ENCODE measurements around the gene GPR146. TPM values are rescaled to one million over a fixed set of nuclear protein-coding genes. Genes with fewer than 3 reads are reported as not detected.
A peak's percentile ranks its signal among the peaks of the same experiment; 100 is the strongest.

GPR146 gene
- total and polyA plus RNA-seq, 2 donors = 3.1 to 43.9 TPM

GRCh38 chr7:1050956-1051690 lies 6.8 kb downstream of the GPR146 start:
- no peaks in the 10 kb centered on the region for H3K36me3 ChIP-seq (ENCODE audit: insufficient read depth)
- WGBS = 72% methylated on average over 22 of the region's 22 CpGs
- H3K27ac ChIP-seq (ENCODE audit: low read depth) = no peak overlapping the region
- H3K4me3 ChIP-seq (ENCODE audit: low read depth, low read length) = no peak overlapping the region
- peaks cover 1% of the 10 kb centered on the region for H3K4me1 ChIP-seq (ENCODE audit: insufficient read depth)
- DNase-seq (ENCODE audit: extremely low spot score) = no peak

- 51% methylated on average over 20 of the region's 20 CpGs for WGBS
- no peak for DNase-seq (ENCODE audit: extremely low spot score)
These were observed 7.9 kb downstream of the GPR146 start for GRCh38 chr7:1052031-1052818.

GRCh38 chr7:1053002-1053411 lies 8.7 kb downstream of the GPR146 start:
- WGBS = 82% methylated on average over 17 of the region's 17 CpGs

More at GRCh38 chr7:1052031-1052818, 7.9 kb downstream of the GPR146 start:
- H3K4me1 ChIP-seq (ENCODE audit: insufficient read depth) = peaks cover 1% of the 10 kb centered on the region
- no peak overlapping the region for H3K4me3 ChIP-seq (ENCODE audit: low read depth, low read length)
- H3K27ac ChIP-seq (ENCODE audit: low read depth) = peak overlapping the region; percentile 26
- no peaks in the 10 kb centered on the region for H3K36me3 ChIP-seq (ENCODE audit: insufficient read depth)

GRCh38 chr7:1053816-1054370 lies 9.5 kb downstream of the GPR146 start:
- Histone ChIP-seq H3K4me3 (ENCODE audit: low read depth, low read length) (no peak overlapping the region), H3K36me3 (ENCODE audit: insufficient read depth) (no peaks in the 10 kb centered on the region), H3K4me1 (ENCODE audit: insufficient read depth) (peaks cover 1% of the 10 kb centered on the region), H3K27ac (ENCODE audit: low read depth) (no peak overlapping the region)
- no peak for DNase-seq (ENCODE audit: extremely low spot score)
- WGBS = 88% methylated on average over 17 of the region's 17 CpGs

More at GRCh38 chr7:1053002-1053411, 8.7 kb downstream of the GPR146 start:
- Histone ChIP-seq H3K36me3 (ENCODE audit: insufficient read depth) (no peaks in the 10 kb centered on the region), H3K4me1 (ENCODE audit: insufficient read depth) (peaks cover 1% of the 10 kb centered on the region), H3K4me3 (ENCODE audit: low read depth, low read length) (no peak overlapping the region), H3K27ac (ENCODE audit: low read depth) (no peak overlapping the region)
- DNase-seq (ENCODE audit: extremely low spot score) = no peak

GRCh38 chr7:1054438-1054837 lies 10.1 kb downstream of the GPR146 start:
- no peak for DNase-seq (ENCODE audit: extremely low spot score)
- Histone ChIP-seq H3K4me3 (ENCODE audit: low read depth, low read length) (no peak overlapping the region), H3K27ac (ENCODE audit: low read depth) (no peak overlapping the region), H3K36me3 (ENCODE audit: insufficient read depth) (no peaks in the 10 kb centered on the region), H3K4me1 (ENCODE audit: insufficient read depth) (peaks cover 1% of the 10 kb centered on the region)
- 34% methylated on average over 25 of the region's 25 CpGs for WGBS

- WGBS = 6% methylated on average over 32 of the region's 32 CpGs
- peak; percentile 73 for DNase-seq (ENCODE audit: extremely low spot score)
- H3K4me3 ChIP-seq (ENCODE audit: low read depth, low read length) = peak overlapping the region; percentile 17
- H3K27ac ChIP-seq (ENCODE audit: low read depth) = peak overlapping the region; percentile 11
- H3K4me1 ChIP-seq (ENCODE audit: insufficient read depth) = peaks cover 1% of the 10 kb centered on the region
- H3K36me3 ChIP-seq (ENCODE audit: insufficient read depth) = no peaks in the 10 kb centered on the region
These were observed 10.6 kb downstream of the GPR146 start for GRCh38 chr7:1054861-1055450.

GRCh38 chr7:1055491-1055955 lies 11.2 kb downstream of the GPR146 start:
- Histone ChIP-seq H3K4me3 (ENCODE audit: low read depth, low read length) (peak overlapping the region; percentile 17), H3K36me3 (ENCODE audit: insufficient read depth) (no peaks in the 10 kb centered on the region), H3K27ac (ENCODE audit: low read depth) (peak overlapping the region; percentile 11), H3K4me1 (ENCODE audit: insufficient read depth) (peaks cover 1% of the 10 kb centered on the region)
- WGBS = 50% methylated on average over 15 of the region's 15 CpGs
- no peak for DNase-seq (ENCODE audit: extremely low spot score)

GRCh38 chr7:1055956-1056784 lies 11.8 kb downstream of the GPR146 start:
- Histone ChIP-seq H3K27ac (ENCODE audit: low read depth) (peak overlapping the region; percentile 11), H3K36me3 (ENCODE audit: insufficient read depth) (no peaks in the 10 kb centered on the region), H3K4me1 (ENCODE audit: insufficient read depth) (peaks cover 1% of the 10 kb centered on the region), H3K4me3 (ENCODE audit: low read depth, low read length) (peak overlapping the region; percentile 17)
- 77% methylated on average over 36 of the region's 36 CpGs for WGBS
- DNase-seq (ENCODE audit: extremely low spot score) = no peak

- no peaks in the 10 kb centered on the region for H3K36me3 ChIP-seq (ENCODE audit: insufficient read depth)
- DNase-seq (ENCODE audit: extremely low spot score) = no peak
- H3K4me3 ChIP-seq (ENCODE audit: low read depth, low read length) = no peak overlapping the region
- H3K4me1 ChIP-seq (ENCODE audit: insufficient read depth) = peaks cover 1% of the 10 kb centered on the region
- 96% methylated on average over 27 of the region's 27 CpGs for WGBS
- no peak overlapping the region for H3K27ac ChIP-seq (ENCODE audit: low read depth)
These were observed 12.6 kb downstream of the GPR146 start for GRCh38 chr7:1056785-1057410.

GRCh38 chr7:1057416-1058291 lies 13.3 kb downstream of the GPR146 start:
- Histone ChIP-seq H3K4me1 (ENCODE audit: insufficient read depth) (no peaks in the 10 kb centered on the region), H3K36me3 (ENCODE audit: insufficient read depth) (no peaks in the 10 kb centered on the region), H3K27ac (ENCODE audit: low read depth) (no peak overlapping the region), H3K4me3 (ENCODE audit: low read depth, low read length) (no peak overlapping the region)
- WGBS = 96% methylated on average over 62 of the region's 62 CpGs
- DNase-seq (ENCODE audit: extremely low spot score) = no peak

GRCh38 chr7:1058311-1058710 lies 14.0 kb downstream of the GPR146 start:
- Histone ChIP-seq H3K4me3 (ENCODE audit: low read depth, low read length) (no peak overlapping the region), H3K36me3 (ENCODE audit: insufficient read depth) (no peaks in the 10 kb centered on the region), H3K27ac (ENCODE audit: low read depth) (no peak overlapping the region), H3K4me1 (ENCODE audit: insufficient read depth) (no peaks in the 10 kb centered on the region)
- DNase-seq (ENCODE audit: extremely low spot score) = no peak
- WGBS = 89% methylated on average over 13 of the region's 13 CpGs

- no peak overlapping the region for H3K27ac ChIP-seq (ENCODE audit: low read depth)
- H3K4me1 ChIP-seq (ENCODE audit: insufficient read depth) = no peaks in the 10 kb centered on the region
- 73% methylated on average over 10 of the region's 10 CpGs for WGBS
- DNase-seq (ENCODE audit: extremely low spot score) = no peak
- no peaks in the 10 kb centered on the region for H3K36me3 ChIP-seq (ENCODE audit: insufficient read depth)
- no peak overlapping the region for H3K4me3 ChIP-seq (ENCODE audit: low read depth, low read length)
These were observed 14.5 kb downstream of the GPR146 start for GRCh38 chr7:1058821-1059199.

Measured in urinary bladder (tissue), 4 donors.